Caco-2 (cell line): ENCODE measurements around the gene GOLPH3. TPM values are rescaled to one million over a fixed set of nuclear protein-coding genes. Genes with fewer than 3 reads are reported as not detected.

ENCODE experiments used
- BruUV-seq: library from RNA; stranded (reverse); fragments of 400-500 nt; replicated peaks from 2 replicates; lab custom pipeline; 2021; lab: Mats Ljungman, UMichigan
- CTCF ChIA-PET: fragments of 300-600 bp; sonication (Branson Sonifier 250); formaldehyde crosslinking; loops from one replicate; lab custom pipeline; 2022; ENCODE audit warnings: antibody characterized with exemption; lab: Charles Lee
- POLR2A ChIA-PET: fragments of 300-600 bp; sonication (Branson Sonifier 250); formaldehyde crosslinking; loops from one replicate; lab custom pipeline; 2022; ENCODE audit warnings: antibody characterized with exemption; lab: Charles Lee
- DNase-seq, 2 experiments: peaks; one replicate each; pipeline versions ENCODE4 v3.0.0 to v3.0.0-alpha.2; 2020 to 2022
- H3K27me3 ChIP-seq: replicated peaks from 2 replicates; pipeline ENCODE4 v1.6.0; 2011; ENCODE audit warnings: low read length; ENCODE audit not compliant: control insufficient read depth, insufficient read depth
- H3K36me3 ChIP-seq: 2 replicates; pipeline ENCODE4 v1.5.1; 2011; ENCODE audit warnings: low read length; ENCODE audit not compliant: control insufficient read depth, insufficient read depth
- H3K4me1 ChIP-seq: fragments of 250-450 bp; sonication (Bioruptor Pico); 2 replicates; pipeline ENCODE4 v1.5.1; 2020; ENCODE audit warnings: mild to moderate bottlenecking
- H3K4me3 ChIP-seq: 2 replicates; pipeline ENCODE4 v1.5.1; 2011; ENCODE audit warnings: low read depth, mild to moderate bottlenecking, control low read depth, low read length
- H3K9me3 ChIP-seq: fragments of 250-450 bp; sonication (Bioruptor Pico); 2 replicates; pipeline ENCODE4 v1.5.1; 2020; ENCODE audit warnings: mild to moderate bottlenecking, moderate library complexity
- H3K27ac Mint-ChIP-seq: one replicate; pipeline ENCODE4 v1.8.0; 2022; ENCODE audit warnings: mixed read lengths; ENCODE audit not compliant: unreplicated experiment
- H3K27me3 Mint-ChIP-seq: one replicate; pipeline ENCODE4 v1.8.0; 2022; ENCODE audit warnings: mixed read lengths; ENCODE audit not compliant: insufficient read depth, unreplicated experiment
- H3K36me3 Mint-ChIP-seq: one replicate; pipeline ENCODE4 v1.8.0; 2022; ENCODE audit warnings: mild to moderate bottlenecking, mixed read lengths; ENCODE audit not compliant: insufficient read depth, unreplicated experiment
- H3K4me1 Mint-ChIP-seq: one replicate; pipeline ENCODE4 v1.8.0; 2022; ENCODE audit warnings: low read depth, mixed read lengths; ENCODE audit not compliant: unreplicated experiment
- H3K4me3 Mint-ChIP-seq: one replicate; pipeline ENCODE4 v1.8.0; 2022; ENCODE audit warnings: mild to moderate bottlenecking, moderate library complexity, mixed read lengths; ENCODE audit not compliant: unreplicated experiment
- H3K9me3 Mint-ChIP-seq: one replicate; pipeline ENCODE4 v1.8.0; 2022; ENCODE audit warnings: mixed read lengths; ENCODE audit not compliant: unreplicated experiment
- intact Hi-C: fragments of 100-400 bp; cut with micrococcal nuclease; formaldehyde crosslinking; loops from one replicate; pipeline ENCODE4 v1.10.0; 2022; ENCODE audit not compliant: unreplicated experiment
- total RNA-seq: library from RNA; stranded (reverse); gene quantifications from 2 replicates; pipeline ENCODE4 v1.2.3, GENCODE V29; 2022
- TF ChIP-seq, protein P1 (sequence below), 2 experiments: fragments of 200-600 bp in 1 of 2; IDR thresholded peaks; 1 replicate in 1 of 2; 2 replicates in 1 of 2; pipeline versions ENCODE4 v1.5.1 to v1.8.0; 2011 to 2022; ENCODE audit warnings: antibody characterized with exemption in 1 of 2, control low read depth in 1 of 2, inconsistent platforms in 1 of 2, low read depth in 1 of 2, low read length in 1 of 2, mild to moderate bottlenecking in 1 of 2, moderate library complexity in 1 of 2; ENCODE audit not compliant: insufficient read depth in 1 of 2, severe bottlenecking in 1 of 2, unreplicated experiment in 1 of 2

Gene GOLPH3
- total RNA-seq, 1 experiment from 2014 or later = 122 TPM

DNA sequence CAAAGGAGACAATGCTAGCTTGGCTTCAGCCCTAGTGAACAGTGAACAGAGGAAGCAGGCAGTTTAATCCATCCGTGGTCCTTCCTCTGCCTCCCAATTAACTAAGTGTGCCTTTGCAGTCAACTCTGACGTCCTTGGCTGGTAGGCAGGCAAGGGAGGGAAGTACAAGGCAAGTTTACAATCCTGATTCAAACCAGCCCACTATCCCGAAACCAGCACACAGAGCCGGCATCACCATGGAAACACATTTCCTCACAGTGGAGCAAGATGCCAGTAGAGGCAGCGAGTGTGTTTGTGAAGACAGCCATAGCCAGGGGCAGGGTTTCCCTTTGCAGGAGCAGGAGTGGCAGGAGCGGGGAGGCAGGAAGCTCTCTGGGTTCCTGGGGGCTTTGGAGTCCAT is 73.9 kb downstream of the GOLPH3 start:
- Histone ChIP-seq H3K4me1 (no peaks in the 10 kb centered on the region), H3K9me3 (no peaks in the 10 kb centered on the region), H3K36me3 (peaks cover 6% of the 10 kb centered on the region), H3K4me3 (no peak overlapping the region), H3K27me3 (no peaks in the 10 kb centered on the region)
- no peaks in the 10 kb centered on the region for H3K27me3 Mint-ChIP-seq
- intact Hi-C loops = no loop called here
- no peak overlapping the region for H3K4me3 Mint-ChIP-seq
- no peak overlapping the region for H3K27ac Mint-ChIP-seq
- TF ChIP-seq, protein P1, sequence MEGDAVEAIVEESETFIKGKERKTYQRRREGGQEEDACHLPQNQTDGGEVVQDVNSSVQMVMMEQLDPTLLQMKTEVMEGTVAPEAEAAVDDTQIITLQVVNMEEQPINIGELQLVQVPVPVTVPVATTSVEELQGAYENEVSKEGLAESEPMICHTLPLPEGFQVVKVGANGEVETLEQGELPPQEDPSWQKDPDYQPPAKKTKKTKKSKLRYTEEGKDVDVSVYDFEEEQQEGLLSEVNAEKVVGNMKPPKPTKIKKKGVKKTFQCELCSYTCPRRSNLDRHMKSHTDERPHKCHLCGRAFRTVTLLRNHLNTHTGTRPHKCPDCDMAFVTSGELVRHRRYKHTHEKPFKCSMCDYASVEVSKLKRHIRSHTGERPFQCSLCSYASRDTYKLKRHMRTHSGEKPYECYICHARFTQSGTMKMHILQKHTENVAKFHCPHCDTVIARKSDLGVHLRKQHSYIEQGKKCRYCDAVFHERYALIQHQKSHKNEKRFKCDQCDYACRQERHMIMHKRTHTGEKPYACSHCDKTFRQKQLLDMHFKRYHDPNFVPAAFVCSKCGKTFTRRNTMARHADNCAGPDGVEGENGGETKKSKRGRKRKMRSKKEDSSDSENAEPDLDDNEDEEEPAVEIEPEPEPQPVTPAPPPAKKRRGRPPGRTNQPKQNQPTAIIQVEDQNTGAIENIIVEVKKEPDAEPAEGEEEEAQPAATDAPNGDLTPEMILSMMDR (IDR thresholded peaks at IDR 0.05; ENCODE audit: insufficient read depth in 1 of 2, low read depth in 1 of 2, low read length in 1 of 2, severe bottlenecking in 1 of 2, unreplicated experiment in 1 of 2) = no peak
- DNase-seq = no peak
- POLR2A ChIA-PET = no interaction called here
- H3K9me3 Mint-ChIP-seq = no peaks in the 10 kb centered on the region
- BruUV-seq = no TSS peak
- no peaks in the 10 kb centered on the region for H3K4me1 Mint-ChIP-seq
- peaks cover 76% of the 10 kb centered on the region for H3K36me3 Mint-ChIP-seq
- CTCF ChIA-PET = no interaction called here

- no peak overlapping the region for H3K4me3 ChIP-seq
- intact Hi-C loops = no loop called here
- H3K4me1 Mint-ChIP-seq = no peaks in the 10 kb centered on the region
- no peak overlapping the region for H3K27ac Mint-ChIP-seq
- no peaks in the 10 kb centered on the region for H3K9me3 Mint-ChIP-seq
- no peaks in the 10 kb centered on the region for H3K27me3 Mint-ChIP-seq
- H3K36me3 Mint-ChIP-seq = peaks cover 75% of the 10 kb centered on the region
- H3K27me3 ChIP-seq = no peaks in the 10 kb centered on the region
- TF ChIP-seq, protein P1 (IDR thresholded peaks at IDR 0.05; ENCODE audit: insufficient read depth in 1 of 2, low read depth in 1 of 2, low read length in 1 of 2, severe bottlenecking in 1 of 2, unreplicated experiment in 1 of 2) = no peak
- no peak overlapping the region for H3K4me3 Mint-ChIP-seq
- CTCF ChIA-PET = no interaction called here
- H3K9me3 ChIP-seq = no peaks in the 10 kb centered on the region
- H3K36me3 ChIP-seq = peaks cover 6% of the 10 kb centered on the region
- H3K4me1 ChIP-seq = no peaks in the 10 kb centered on the region
- POLR2A ChIA-PET = no interaction called here
- no TSS peak for BruUV-seq
- no peak for DNase-seq
Observed at GRCh38 chr5:32099486-32100035, 74.6 kb downstream of the GOLPH3 start.

- H3K9me3 ChIP-seq = no peaks in the 10 kb centered on the region
- ChIA-PET CTCF (no interaction called here), POLR2A (no interaction called here)
- TF ChIP-seq, protein P1 (IDR thresholded peaks at IDR 0.05; ENCODE audit: insufficient read depth in 1 of 2, low read depth in 1 of 2, low read length in 1 of 2, severe bottlenecking in 1 of 2, unreplicated experiment in 1 of 2) = no peak
- Mint-ChIP-seq H3K36me3 (peaks cover 72% of the 10 kb centered on the region), H3K27me3 (no peaks in the 10 kb centered on the region), H3K4me1 (no peaks in the 10 kb centered on the region), H3K4me3 (no peak overlapping the region), H3K9me3 (no peaks in the 10 kb centered on the region), H3K27ac (no peak overlapping the region)
- no TSS peak for BruUV-seq
- no peaks in the 10 kb centered on the region for H3K4me1 ChIP-seq
- H3K27me3 ChIP-seq = no peaks in the 10 kb centered on the region
- intact Hi-C loops = no loop called here
- no peak for DNase-seq
- peaks cover 6% of the 10 kb centered on the region for H3K36me3 ChIP-seq
- no peak overlapping the region for H3K4me3 ChIP-seq
Observed at GRCh38 chr5:32098890-32099310, 75.2 kb downstream of the GOLPH3 start.
